ENCODE data around the gene VRK1.
"Not testable (repeated sequence)": the region's sequence is repeated elsewhere in the genome, so short reads cannot be mapped to it uniquely, and the experiment has no call there.

The VRK1 gene

GRCh38 chr14:96765205-96765604 is 32.0 kb upstream of the VRK1 start:
- not testable (repeated sequence) for H3K36me3 ChIP-seq (ENCODE audit: insufficient read depth, low read length); H3K9me3 ChIP-seq (ENCODE audit: low read length); H2AFZ ChIP-seq (ENCODE audit: low read depth, low read length); H3K27me3 ChIP-seq (ENCODE audit: insufficient read depth, low read length); H3K4me1 ChIP-seq (ENCODE audit: insufficient read depth, low read length); H3K4me3 ChIP-seq (ENCODE audit: low read length)

DNA sequence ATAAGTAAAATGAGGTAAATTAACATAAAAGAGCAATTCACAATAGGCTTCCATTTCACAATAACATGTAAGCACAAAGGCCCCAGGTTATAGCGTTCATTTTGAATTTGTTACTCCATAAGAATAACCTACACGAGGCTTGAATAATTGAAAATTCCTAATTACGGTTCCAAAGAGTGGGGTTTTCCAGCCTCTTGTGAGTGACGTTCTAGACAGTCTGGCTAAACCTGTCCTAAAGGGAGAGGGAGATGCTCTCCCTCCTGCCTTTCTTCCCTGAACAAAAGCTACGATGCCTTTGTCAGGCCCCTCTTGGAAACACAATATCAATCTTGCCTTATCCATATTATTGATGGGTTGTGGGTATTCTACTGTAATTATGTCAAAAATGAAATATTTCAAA is 24.3 kb upstream of the VRK1 start:
- Histone ChIP-seq H2AFZ (ENCODE audit: low read depth, low read length) (no peak overlapping the region), H3K36me3 (ENCODE audit: insufficient read depth, low read length) (no peaks in the 10 kb centered on the region), H3K27me3 (ENCODE audit: insufficient read depth, low read length) (peaks cover 2% of the 10 kb centered on the region), H3K9me3 (ENCODE audit: low read length) (no peaks in the 10 kb centered on the region), H3K4me1 (ENCODE audit: insufficient read depth, low read length) (no peaks in the 10 kb centered on the region), H3K4me3 (ENCODE audit: low read length) (no peak overlapping the region)

DNA sequence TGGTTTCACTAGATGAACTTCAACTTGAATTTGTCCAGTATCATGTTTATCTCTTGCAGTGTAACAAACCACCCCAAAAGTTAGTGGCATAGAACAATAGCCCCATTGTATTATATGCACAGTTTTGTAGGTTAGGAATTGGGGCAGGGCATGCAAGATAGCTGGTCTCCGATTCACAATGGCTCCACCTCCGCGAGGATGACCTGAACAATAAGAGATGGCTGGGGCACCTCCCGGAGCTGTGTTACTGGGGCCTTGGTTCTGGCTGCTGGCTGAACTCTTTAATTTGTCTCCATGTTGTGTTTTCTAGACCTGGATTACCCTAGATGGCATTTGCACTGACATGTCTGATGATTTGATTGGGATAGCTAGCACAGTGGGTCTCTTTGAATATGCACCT is 20.4 kb upstream of the VRK1 start:
- Histone ChIP-seq H3K4me1 (ENCODE audit: insufficient read depth, low read length) (no peaks in the 10 kb centered on the region), H2AFZ (ENCODE audit: low read depth, low read length) (no peak overlapping the region), H3K4me3 (ENCODE audit: low read length) (no peak overlapping the region), H3K36me3 (ENCODE audit: insufficient read depth, low read length) (no peaks in the 10 kb centered on the region), H3K27me3 (ENCODE audit: insufficient read depth, low read length) (no peaks in the 10 kb centered on the region), H3K9me3 (ENCODE audit: low read length) (no peaks in the 10 kb centered on the region)

GRCh38 chr14:96780500-96780899 is 16.7 kb upstream of the VRK1 start:
- Histone ChIP-seq H3K36me3 (ENCODE audit: insufficient read depth, low read length) (no peaks in the 10 kb centered on the region), H2AFZ (ENCODE audit: low read depth, low read length) (no peak overlapping the region), H3K9me3 (ENCODE audit: low read length) (no peaks in the 10 kb centered on the region), H3K27me3 (ENCODE audit: insufficient read depth, low read length) (peaks cover 7% of the 10 kb centered on the region), H3K4me3 (ENCODE audit: low read length) (no peak overlapping the region), H3K4me1 (ENCODE audit: insufficient read depth, low read length) (no peaks in the 10 kb centered on the region)

GRCh38 chr14:96781371-96781770 is 15.8 kb upstream of the VRK1 start:
- Histone ChIP-seq H3K4me1 (ENCODE audit: insufficient read depth, low read length) (no peaks in the 10 kb centered on the region), H3K27me3 (ENCODE audit: insufficient read depth, low read length) (peaks cover 7% of the 10 kb centered on the region), H2AFZ (ENCODE audit: low read depth, low read length) (no peak overlapping the region)

DNA sequence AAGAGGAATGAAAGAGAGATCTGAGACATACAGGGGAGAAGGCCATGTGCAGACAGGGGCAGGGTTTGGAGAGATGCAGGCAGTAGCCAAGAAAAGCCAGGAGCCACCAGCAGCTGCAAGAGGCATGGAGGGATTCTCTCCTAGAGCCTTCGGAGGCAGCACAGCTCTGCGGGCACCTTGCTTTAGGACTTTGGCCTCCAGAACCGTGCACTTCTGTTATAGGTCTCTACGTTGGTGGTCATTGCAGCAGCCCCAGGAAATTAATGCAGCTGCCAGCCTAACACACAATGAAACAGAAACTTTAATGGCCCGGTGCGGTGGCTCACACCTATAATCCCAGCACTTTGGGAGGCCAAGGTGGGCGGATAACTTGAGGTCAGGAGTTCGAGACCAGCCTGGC is 14.7 kb upstream of the VRK1 start:
- H3K4me1 ChIP-seq (ENCODE audit: insufficient read depth, low read length), result no peaks in the 10 kb centered on the region
- no peak overlapping the region for H2AFZ ChIP-seq (ENCODE audit: low read depth, low read length)
- no peak overlapping the region for H3K4me3 ChIP-seq (ENCODE audit: low read length)
- no peaks in the 10 kb centered on the region for H3K9me3 ChIP-seq (ENCODE audit: low read length)
- peaks cover 15% of the 10 kb centered on the region for H3K27me3 ChIP-seq (ENCODE audit: insufficient read depth, low read length)
- no peaks in the 10 kb centered on the region for H3K36me3 ChIP-seq (ENCODE audit: insufficient read depth, low read length)

More at GRCh38 chr14:96781371-96781770, 15.8 kb upstream of the VRK1 start:
- Histone ChIP-seq H3K9me3 (ENCODE audit: low read length) (no peaks in the 10 kb centered on the region), H3K4me3 (ENCODE audit: low read length) (no peak overlapping the region), H3K36me3 (ENCODE audit: insufficient read depth, low read length) (no peaks in the 10 kb centered on the region)

DNA sequence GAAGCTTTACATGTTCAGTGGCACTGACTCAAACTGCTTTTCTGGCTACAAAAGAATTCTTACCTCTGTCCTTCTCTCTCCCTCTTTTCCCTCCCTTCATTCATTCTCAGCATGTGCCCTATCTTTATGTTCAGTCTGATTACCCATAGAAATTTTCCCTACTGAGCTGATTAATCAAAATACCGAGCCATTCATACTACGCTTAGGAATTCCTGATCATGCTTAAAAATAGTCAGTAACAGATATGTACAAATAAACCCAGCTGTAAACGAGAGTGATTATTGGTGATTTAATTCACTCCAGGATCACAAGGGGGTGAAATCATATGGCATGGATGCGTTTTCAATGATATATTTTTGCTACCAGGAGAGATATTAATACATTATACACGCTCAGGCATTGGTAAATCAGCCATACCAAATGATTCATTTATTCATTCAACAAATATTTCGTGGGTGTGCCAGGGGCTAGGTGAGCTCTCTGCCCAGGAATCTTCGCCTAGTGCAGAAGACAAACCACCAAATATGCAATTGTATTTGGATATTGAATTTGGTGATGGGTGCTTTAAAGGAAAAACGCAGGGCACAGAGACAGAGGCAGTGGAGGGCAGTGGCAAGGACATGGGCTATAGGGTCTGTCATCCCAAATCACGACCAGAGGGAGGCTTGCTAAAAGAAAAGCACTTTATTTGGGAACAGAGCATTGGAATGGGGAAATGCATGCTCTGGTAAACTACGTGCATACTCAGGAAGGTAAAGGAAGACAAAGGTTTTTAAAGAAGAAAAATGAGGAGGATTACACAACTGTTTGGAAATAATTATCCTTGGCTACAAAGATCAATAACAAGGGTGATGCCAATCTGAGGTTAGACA is 13.9 kb upstream of the VRK1 start:
- Histone ChIP-seq H3K9me3 (ENCODE audit: low read length) (no peaks in the 10 kb centered on the region), H3K36me3 (ENCODE audit: insufficient read depth, low read length) (no peaks in the 10 kb centered on the region), H3K4me1 (ENCODE audit: insufficient read depth, low read length) (no peaks in the 10 kb centered on the region), H3K27me3 (ENCODE audit: insufficient read depth, low read length) (peaks cover 17% of the 10 kb centered on the region), H2AFZ (ENCODE audit: low read depth, low read length) (no peak overlapping the region), H3K4me3 (ENCODE audit: low read length) (no peak overlapping the region)

GRCh38 chr14:96783915-96784224 is 13.3 kb upstream of the VRK1 start:
- no peak overlapping the region for H3K4me3 ChIP-seq (ENCODE audit: low read length)
- no peaks in the 10 kb centered on the region for H3K4me1 ChIP-seq (ENCODE audit: insufficient read depth, low read length)
- no peak overlapping the region for H2AFZ ChIP-seq (ENCODE audit: low read depth, low read length)
- no peaks in the 10 kb centered on the region for H3K9me3 ChIP-seq (ENCODE audit: low read length)
- H3K36me3 ChIP-seq (ENCODE audit: insufficient read depth, low read length), result no peaks in the 10 kb centered on the region
- H3K27me3 ChIP-seq (ENCODE audit: insufficient read depth, low read length), result peaks cover 20% of the 10 kb centered on the region

GRCh38 chr14:96790186-96790585 is 7.0 kb upstream of the VRK1 start:
- Histone ChIP-seq H3K27me3 (ENCODE audit: insufficient read depth, low read length) (peaks cover 13% of the 10 kb centered on the region), H3K36me3 (ENCODE audit: insufficient read depth, low read length) (no peaks in the 10 kb centered on the region), H2AFZ (ENCODE audit: low read depth, low read length) (no peak overlapping the region), H3K4me3 (ENCODE audit: low read length) (no peak overlapping the region), H3K9me3 (ENCODE audit: low read length) (no peaks in the 10 kb centered on the region), H3K4me1 (ENCODE audit: insufficient read depth, low read length) (no peaks in the 10 kb centered on the region)

DNA sequence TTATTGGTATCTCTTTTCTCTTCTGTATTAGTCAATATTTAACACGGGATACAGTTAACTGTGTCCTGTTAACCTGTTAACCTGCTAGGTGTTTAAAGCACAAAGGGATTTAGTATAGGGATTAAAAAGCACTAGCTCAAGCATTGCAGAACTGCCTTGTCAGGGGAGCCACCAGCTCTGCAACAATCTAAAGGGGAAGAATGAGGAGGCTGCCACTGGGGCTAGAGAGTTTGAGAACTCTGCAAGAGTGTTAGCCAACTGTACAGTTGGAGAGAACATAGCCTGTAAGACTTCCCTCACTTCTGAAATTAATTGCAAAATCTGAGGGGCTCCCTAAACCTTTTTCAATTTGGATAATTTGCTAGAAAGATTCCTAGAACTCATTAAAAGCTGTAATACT is 6.5 kb upstream of the VRK1 start:
- no peak overlapping the region for H3K4me3 ChIP-seq (ENCODE audit: low read length)
- no peaks in the 10 kb centered on the region for H3K9me3 ChIP-seq (ENCODE audit: low read length)
- peaks cover 13% of the 10 kb centered on the region for H3K27me3 ChIP-seq (ENCODE audit: insufficient read depth, low read length)
- H3K4me1 ChIP-seq (ENCODE audit: insufficient read depth, low read length), result no peaks in the 10 kb centered on the region
- no peak overlapping the region for H2AFZ ChIP-seq (ENCODE audit: low read depth, low read length)
- H3K36me3 ChIP-seq (ENCODE audit: insufficient read depth, low read length), result no peaks in the 10 kb centered on the region

DNA sequence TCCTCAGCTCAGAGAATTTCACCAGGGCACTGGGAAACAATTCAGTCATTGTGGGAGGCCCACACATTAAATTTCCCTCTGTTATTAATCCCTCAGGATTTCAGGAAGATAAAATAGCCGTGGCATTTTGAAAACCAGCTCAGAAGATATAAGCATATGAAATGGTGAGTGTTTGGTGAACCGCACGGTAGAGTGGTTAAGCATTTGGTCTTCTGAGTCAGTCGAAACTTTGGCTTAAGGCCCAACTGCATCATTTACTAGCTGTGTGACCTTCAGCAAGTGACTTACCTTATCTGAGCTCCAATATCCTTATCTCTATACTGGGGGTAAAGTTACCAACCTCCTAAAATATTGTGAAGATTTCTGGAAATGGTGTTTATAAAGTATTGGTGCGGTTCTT is 5.2 kb upstream of the VRK1 start:
- Histone ChIP-seq H2AFZ (ENCODE audit: low read depth, low read length) (no peak overlapping the region), H3K36me3 (ENCODE audit: insufficient read depth, low read length) (no peaks in the 10 kb centered on the region), H3K27me3 (ENCODE audit: insufficient read depth, low read length) (peaks cover 8% of the 10 kb centered on the region), H3K4me3 (ENCODE audit: low read length) (no peak overlapping the region), H3K9me3 (ENCODE audit: low read length) (no peaks in the 10 kb centered on the region), H3K4me1 (ENCODE audit: insufficient read depth, low read length) (no peaks in the 10 kb centered on the region)

- Histone ChIP-seq H3K27me3 (ENCODE audit: insufficient read depth, low read length) (peaks cover 3% of the 10 kb centered on the region), H2AFZ (ENCODE audit: low read depth, low read length) (no peak overlapping the region), H3K4me1 (ENCODE audit: insufficient read depth, low read length) (no peaks in the 10 kb centered on the region), H3K9me3 (ENCODE audit: low read length) (no peaks in the 10 kb centered on the region), H3K36me3 (ENCODE audit: insufficient read depth, low read length) (no peaks in the 10 kb centered on the region), H3K4me3 (ENCODE audit: low read length) (no peak overlapping the region)
Measured at GRCh38 chr14:96792591-96792990, 4.6 kb upstream of the VRK1 start.

GRCh38 chr14:96793547-96793946 is 3.6 kb upstream of the VRK1 start:
- Histone ChIP-seq H3K27me3 (ENCODE audit: insufficient read depth, low read length) (peaks cover under 1% of the 10 kb centered on the region), H3K4me3 (ENCODE audit: low read length) (no peak overlapping the region), H2AFZ (ENCODE audit: low read depth, low read length) (no peak overlapping the region), H3K4me1 (ENCODE audit: insufficient read depth, low read length) (peaks cover 5% of the 10 kb centered on the region), H3K9me3 (ENCODE audit: low read length) (no peaks in the 10 kb centered on the region), H3K36me3 (ENCODE audit: insufficient read depth, low read length) (no peaks in the 10 kb centered on the region)

All from neuron (in vitro differentiated cells).